GM21423 (cell line): ENCODE results near the gene CSNK1G3.
A peak's percentile ranks its signal among the peaks of the same experiment; 100 is the strongest.
"Not testable (repeated sequence)": the region's sequence is repeated elsewhere in the genome, so short reads cannot be mapped to it uniquely, and the experiment has no call there.

ENCODE experiments used
- ATAC-seq: cut with Tn5 transposase; IDR thresholded peaks from one replicate; pipeline ENCODE4 v1.9.1; 2021; ENCODE audit warnings: mild to moderate bottlenecking, moderate library complexity; ENCODE audit not compliant: unreplicated experiment

The CSNK1G3 gene

GRCh38 chr5:123511648-123512605 lies at the start of gene CSNK1G3:
Gene CSNK1G3 (plus strand): TSS chr5:123512177. CDS start chr5:123545664, 33,487 bp downstream.
- peak; percentile 93 for ATAC-seq

GRCh38 chr5:123466839-123467238 lies 45.1 kb upstream of the CSNK1G3 start:
- ATAC-seq: not testable (repeated sequence)

- ATAC-seq: no peak
These were observed 40.6 kb upstream of the CSNK1G3 start for GRCh38 chr5:123471385-123471784.

- no peak for ATAC-seq
These were observed 39.6 kb upstream of the CSNK1G3 start for GRCh38 chr5:123472150-123472924.

- ATAC-seq: no peak
These were observed 37.7 kb upstream of the CSNK1G3 start for GRCh38 chr5:123474228-123474627.

GRCh38 chr5:123476731-123477130 lies 35.2 kb upstream of the CSNK1G3 start:
- ATAC-seq: no peak

GRCh38 chr5:123478546-123478945 lies 33.4 kb upstream of the CSNK1G3 start:
- no peak for ATAC-seq

- ATAC-seq: no peak
These were observed 29.7 kb upstream of the CSNK1G3 start for GRCh38 chr5:123482258-123482657.

- ATAC-seq: no peak
These were observed 28.4 kb upstream of the CSNK1G3 start for GRCh38 chr5:123483446-123484077.

GRCh38 chr5:123485275-123485674 lies 26.7 kb upstream of the CSNK1G3 start:
- no peak for ATAC-seq

GRCh38 chr5:123486951-123487655 lies 24.9 kb upstream of the CSNK1G3 start:
- no peak for ATAC-seq

GRCh38 chr5:123490974-123491373 lies 21.0 kb upstream of the CSNK1G3 start:
- ATAC-seq: no peak

GRCh38 chr5:123495211-123495610 lies 16.8 kb upstream of the CSNK1G3 start:
- ATAC-seq: not testable (repeated sequence)

- ATAC-seq: no peak
These were observed 15.1 kb upstream of the CSNK1G3 start for GRCh38 chr5:123496892-123497291.

GRCh38 chr5:123500471-123500870 lies 11.5 kb upstream of the CSNK1G3 start:
- ATAC-seq: no peak

GRCh38 chr5:123502120-123502519 lies 9.9 kb upstream of the CSNK1G3 start:
- no peak for ATAC-seq

GRCh38 chr5:123503299-123503698 lies 8.7 kb upstream of the CSNK1G3 start:
- no peak for ATAC-seq

- ATAC-seq: no peak
These were observed 6.3 kb upstream of the CSNK1G3 start for GRCh38 chr5:123505633-123506032.

GRCh38 chr5:123508441-123508840 lies 3.5 kb upstream of the CSNK1G3 start:
- no peak for ATAC-seq

- no peak for ATAC-seq
These were observed 708 bp upstream of the CSNK1G3 start for GRCh38 chr5:123511290-123511647.
